ENCODE measurements around the gene RSPO4.

The RSPO4 gene

DNA sequence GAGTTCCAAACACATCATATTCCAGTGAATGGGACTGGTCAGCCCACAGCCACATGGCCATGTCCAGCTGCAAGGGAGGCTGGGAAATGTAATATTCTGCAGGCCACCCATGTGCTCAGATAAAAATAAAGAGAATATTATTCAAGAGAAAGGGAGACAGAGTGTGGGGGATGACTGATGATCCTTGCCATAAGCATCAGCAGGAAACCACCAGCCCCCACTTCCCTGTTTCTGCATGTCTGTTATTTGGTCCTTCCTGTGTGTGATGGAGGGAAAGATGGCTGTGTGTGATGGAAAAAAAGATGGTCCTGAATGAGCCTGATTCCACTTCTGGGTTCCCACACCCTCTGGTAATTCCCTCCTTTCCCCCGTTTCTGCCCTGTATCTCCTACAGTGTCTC lies 13.1 kb upstream of the RSPO4 start:
- TF ChIP-seq, protein P1, sequence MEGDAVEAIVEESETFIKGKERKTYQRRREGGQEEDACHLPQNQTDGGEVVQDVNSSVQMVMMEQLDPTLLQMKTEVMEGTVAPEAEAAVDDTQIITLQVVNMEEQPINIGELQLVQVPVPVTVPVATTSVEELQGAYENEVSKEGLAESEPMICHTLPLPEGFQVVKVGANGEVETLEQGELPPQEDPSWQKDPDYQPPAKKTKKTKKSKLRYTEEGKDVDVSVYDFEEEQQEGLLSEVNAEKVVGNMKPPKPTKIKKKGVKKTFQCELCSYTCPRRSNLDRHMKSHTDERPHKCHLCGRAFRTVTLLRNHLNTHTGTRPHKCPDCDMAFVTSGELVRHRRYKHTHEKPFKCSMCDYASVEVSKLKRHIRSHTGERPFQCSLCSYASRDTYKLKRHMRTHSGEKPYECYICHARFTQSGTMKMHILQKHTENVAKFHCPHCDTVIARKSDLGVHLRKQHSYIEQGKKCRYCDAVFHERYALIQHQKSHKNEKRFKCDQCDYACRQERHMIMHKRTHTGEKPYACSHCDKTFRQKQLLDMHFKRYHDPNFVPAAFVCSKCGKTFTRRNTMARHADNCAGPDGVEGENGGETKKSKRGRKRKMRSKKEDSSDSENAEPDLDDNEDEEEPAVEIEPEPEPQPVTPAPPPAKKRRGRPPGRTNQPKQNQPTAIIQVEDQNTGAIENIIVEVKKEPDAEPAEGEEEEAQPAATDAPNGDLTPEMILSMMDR (IDR thresholded peaks at IDR 0.05) = no peak
- no peak for TF ChIP-seq ZFX (IDR thresholded peaks at IDR 0.05; ENCODE audit: borderline replicate concordance)
- no peak overlapping the region for H3K27ac ChIP-seq

DNA sequence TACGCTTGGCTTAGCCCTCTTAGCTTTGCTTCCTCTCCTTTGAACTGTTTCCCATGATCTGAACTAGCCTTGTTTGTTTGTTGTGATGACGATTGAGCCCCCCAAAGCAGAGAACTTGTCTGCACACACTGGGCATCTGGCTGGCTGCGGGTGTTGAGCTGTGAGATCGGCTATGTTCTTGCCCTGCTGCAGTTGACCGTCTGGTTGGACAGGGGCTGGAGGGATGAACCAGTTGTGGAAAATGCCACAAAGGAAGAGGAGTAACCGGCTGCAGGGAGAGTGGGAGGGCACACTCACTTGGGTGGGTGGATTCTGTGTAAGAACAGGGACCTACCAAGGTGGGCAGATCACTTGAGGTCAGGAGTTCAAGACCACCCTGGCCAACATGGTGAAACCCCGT lies 12.4 kb upstream of the RSPO4 start:
- no peak overlapping the region for H3K27ac ChIP-seq
- no peak for TF ChIP-seq ZFX (IDR thresholded peaks at IDR 0.05; ENCODE audit: borderline replicate concordance)
- TF ChIP-seq, protein P1 (IDR thresholded peaks at IDR 0.05) = no peak

DNA sequence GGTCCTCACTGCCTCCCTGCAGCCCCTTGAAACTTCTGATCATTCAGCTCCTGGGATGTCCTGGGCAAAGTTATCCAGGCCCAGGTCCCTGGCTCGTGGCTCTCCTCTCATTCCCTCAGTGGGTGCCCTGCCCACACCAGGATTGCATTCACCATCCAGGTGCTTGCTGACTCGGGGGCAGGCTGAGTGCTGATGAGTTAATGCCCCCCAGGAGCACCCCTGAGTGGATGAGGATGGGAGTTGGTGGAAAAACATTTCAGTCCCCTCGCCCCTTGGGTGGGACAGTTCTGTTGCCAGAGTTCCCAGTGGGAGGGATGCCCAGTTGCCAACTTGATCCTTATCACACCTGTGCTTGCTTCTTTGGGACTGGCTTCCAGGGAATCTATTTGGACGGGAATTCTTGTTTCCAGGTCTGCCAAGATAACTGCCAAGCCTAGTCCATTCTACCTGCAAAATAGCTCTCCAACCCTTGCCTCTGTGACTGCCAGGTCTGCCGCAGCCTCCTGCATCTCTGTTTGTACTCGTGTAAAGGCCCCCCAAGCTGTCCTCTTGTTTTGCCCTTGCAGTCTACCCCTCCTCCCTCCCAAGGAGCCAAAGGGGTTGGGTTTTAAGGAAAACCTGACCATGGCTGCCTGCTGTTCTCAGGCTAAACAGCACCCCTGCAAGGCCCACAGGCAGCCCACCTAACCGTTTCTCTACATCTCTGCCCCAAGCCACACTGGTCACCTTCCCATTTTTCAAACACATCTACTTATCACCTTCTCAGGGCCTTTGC lies 11.6 kb upstream of the RSPO4 start:
- H3K27ac ChIP-seq = no peak overlapping the region
- TF ChIP-seq, protein P1 (IDR thresholded peaks at IDR 0.05) = no peak
- TF ChIP-seq ZFX (IDR thresholded peaks at IDR 0.05; ENCODE audit: borderline replicate concordance) = no peak

DNA sequence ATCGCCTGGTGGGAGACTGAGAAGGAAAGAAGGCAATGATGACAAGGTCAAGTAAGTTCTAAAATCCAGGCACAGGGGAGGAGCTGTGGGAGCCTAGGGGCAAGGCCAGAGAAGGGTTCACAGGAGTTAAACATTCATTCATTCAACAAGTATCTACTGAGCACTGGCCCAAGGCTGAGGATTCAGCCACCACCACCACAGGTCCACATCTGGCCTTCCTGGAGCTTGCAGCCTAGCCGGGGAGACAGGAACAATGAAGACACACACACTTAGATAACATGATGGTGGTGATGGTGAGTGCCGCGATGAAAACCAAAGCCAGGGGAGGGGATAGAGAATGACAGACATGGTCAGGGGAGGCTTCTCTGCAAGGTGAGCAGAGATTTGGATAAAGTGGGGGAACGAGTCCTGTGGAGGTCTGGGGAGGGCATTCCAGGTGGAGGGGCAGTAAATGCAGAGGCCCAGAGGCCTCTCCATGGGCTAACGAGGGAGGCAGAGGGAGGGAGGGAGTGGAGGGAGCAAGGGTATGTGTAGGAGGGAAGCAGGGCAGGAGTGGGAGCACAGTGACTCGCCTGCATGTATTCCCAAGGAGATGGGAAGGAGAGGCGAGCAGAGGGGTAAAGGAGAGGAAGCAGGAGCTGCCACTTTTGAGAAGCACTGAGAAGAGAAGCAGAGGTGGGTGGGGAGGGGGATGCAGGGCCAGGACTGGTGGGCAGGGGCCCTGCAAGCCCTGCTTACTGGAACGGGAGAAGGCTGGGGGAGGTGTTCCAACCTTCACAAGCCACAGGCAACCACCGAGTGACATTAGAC lies 10.5 kb upstream of the RSPO4 start:
- TF ChIP-seq, protein P1 (IDR thresholded peaks at IDR 0.05) = no peak
- no peak for TF ChIP-seq ZFX (IDR thresholded peaks at IDR 0.05; ENCODE audit: borderline replicate concordance)
- H3K27ac ChIP-seq = no peak overlapping the region

DNA sequence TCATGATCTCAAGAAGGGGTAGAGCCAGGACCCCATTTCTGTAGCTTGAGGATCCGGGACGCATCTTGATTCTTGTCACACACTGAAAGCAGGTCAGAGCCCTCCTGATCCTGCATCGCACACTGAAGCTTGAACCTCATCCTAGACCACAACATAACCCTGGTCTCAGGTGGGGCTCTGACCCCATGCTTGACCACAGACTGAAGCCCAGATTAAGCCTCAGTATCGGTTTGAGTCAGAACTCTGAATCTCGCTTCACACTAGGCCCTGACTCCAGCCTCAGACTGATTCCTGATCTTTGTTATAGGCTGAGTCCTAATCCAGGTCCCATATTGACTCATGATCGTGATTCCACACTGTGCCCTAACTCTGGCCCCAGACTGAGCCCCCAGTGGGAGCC lies 8.5 kb upstream of the RSPO4 start:
- H3K27ac ChIP-seq = no peak overlapping the region
- TF ChIP-seq ZFX (IDR thresholded peaks at IDR 0.05; ENCODE audit: borderline replicate concordance) = no peak
- TF ChIP-seq, protein P1 (IDR thresholded peaks at IDR 0.05) = no peak

DNA sequence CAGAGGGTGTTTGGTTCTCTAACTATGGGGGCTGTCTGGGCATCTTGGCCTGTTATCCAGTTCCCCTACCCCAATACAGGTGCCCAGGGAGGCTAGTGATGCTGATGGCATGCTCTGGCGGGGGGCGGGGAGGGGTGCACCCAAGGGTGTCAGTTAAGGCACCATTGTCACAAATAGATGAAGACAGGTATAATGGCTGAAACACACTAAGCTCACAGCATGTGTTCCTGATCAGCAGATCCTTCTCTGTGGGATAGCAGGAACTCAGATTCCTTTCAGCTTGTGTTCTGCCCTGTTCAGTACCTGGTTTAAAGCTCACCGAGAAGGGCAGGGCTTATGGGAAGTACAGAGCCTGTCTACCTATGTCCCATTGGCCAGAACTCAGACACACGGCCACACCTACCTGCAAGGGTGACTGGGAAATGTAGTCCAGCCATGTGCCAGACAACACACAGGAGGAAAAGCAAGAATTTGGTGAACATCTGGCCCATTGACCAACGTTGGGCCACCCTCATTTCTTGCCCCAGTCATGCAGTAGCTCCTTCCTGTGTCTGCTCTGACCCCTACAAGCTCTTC lies 3.4 kb upstream of the RSPO4 start:
- H3K27ac ChIP-seq = no peak overlapping the region
- no peak for TF ChIP-seq ZFX (IDR thresholded peaks at IDR 0.05; ENCODE audit: borderline replicate concordance)

DNA sequence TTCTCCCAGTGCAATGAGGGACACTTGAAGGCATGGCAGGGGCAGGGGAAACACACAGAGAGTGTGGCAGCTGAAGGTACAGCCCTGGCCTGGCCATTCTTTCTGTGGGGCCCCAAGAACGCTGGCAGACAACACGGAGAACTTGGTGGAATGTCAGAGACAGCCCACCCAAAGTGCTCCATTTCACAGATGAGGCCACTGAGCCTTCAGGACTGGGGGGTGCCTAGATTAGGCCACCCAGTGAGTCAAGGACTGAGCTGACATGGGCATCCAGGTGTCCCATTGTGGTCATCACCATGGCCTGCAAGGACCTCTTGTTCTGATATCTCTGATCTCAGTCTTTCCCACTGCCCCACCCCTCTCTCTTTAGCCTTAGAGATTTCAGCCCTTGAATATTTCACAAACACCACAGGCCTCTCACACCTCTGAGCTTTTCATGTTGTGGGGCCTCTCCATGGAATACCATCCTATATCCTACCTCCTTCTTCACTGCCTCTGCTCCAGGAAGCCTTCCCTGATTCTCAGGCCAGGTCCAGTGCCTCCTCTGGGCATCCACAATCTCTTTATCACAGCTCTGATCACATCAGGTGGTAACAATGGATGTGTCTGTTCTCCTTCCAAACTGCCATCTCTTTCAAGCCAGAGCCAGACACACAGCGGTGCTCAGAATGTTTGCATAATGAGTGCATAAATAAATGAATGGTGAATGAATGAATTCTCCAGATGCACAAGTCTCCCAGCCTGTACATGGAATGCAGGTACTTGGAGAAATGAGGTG lies 2.0 kb upstream of the RSPO4 start:
- no peak for TF ChIP-seq ZFX (IDR thresholded peaks at IDR 0.05; ENCODE audit: borderline replicate concordance)
- TF ChIP-seq, protein P1 (IDR thresholded peaks at IDR 0.05) = no peak
- no peak overlapping the region for H3K27ac ChIP-seq

All from 22Rv1 (cell line).